Heart left ventricle (tissue), 13 donors: Measurements from ENCODE around the gene ARF1.

Experiments
- CTCF ChIP-seq, 12 donors: fragments of 200-600 bp; sonication (generic) in 4 of 12; IDR thresholded peaks; one replicate each; pipeline versions ENCODE4 v1.5.0 to v1.8.0; 2018 to 2022; ENCODE audit warnings: antibody characterized with exemption in 12 of 12, mild to moderate bottlenecking in 5 of 12
- POLR2A ChIP-seq, 2 donors: fragments of 450-650 bp; IDR thresholded peaks; one replicate each; pipeline ENCODE4 v1.6.1; 2017; ENCODE audit warnings: antibody characterized with exemption in 2 of 2, mild to moderate bottlenecking in 2 of 2, moderate library complexity in 2 of 2
- donor health status: ischemic (EF 13 %, LVEDD 7.1; RV severe dilation, severe dysfunction).
- donor health status: DM: no; HTN: yes; CAD: no.
- donor health status: DM: no; HTN: no; CAD: no.
- donor health status: ischemic (EF 25% LVEDD 6.9; RV normal size, moderate dysfunction).
- donor health status: ischemic (EF 25% LVEDD 5.7; RV mildly dilated, moderate dysfunction).
- donor health status: ischemic (EF 35%, LVEDD 5.7; RV mildly dilated, moderate dysfunction).
- donor health status: nonischemic (EF 11% LVEDD 7.7; RV severe dilation, severe dysfunction).
- donor health status: DM: yes; HTN: yes; CAD: no.
- donor health status: PGD.
- donor health status: ischemic (EF 29% LVEDD 5.4; RV normal size, mild dysfunction).
- donor health status: nonischemic (EF 23%, LVEDD 6.1; RV moderate dilation, normal function).

- no peak for TF ChIP-seq CTCF (IDR thresholded peaks at IDR 0.05)
- TF ChIP-seq POLR2A (IDR thresholded peaks at IDR 0.05) = no peak
These were observed 65.8 kb downstream of the ARF1 start for GRCh38 chr1:228148196-228148861.
